CD4-positive, alpha-beta T cell treated with Interleukin-4 for 4 hours (primary cell): Measurements from ENCODE around the gene MARVELD1.
"Not testable (repeated sequence)": the region's sequence is repeated elsewhere in the genome, so short reads cannot be mapped to it uniquely, and the experiment has no call there.

Source experiments
- DNase-seq: peaks from one replicate; pipeline ENCODE4 v3.0.0-alpha.2; 2020

MARVELD1 gene

DNA sequence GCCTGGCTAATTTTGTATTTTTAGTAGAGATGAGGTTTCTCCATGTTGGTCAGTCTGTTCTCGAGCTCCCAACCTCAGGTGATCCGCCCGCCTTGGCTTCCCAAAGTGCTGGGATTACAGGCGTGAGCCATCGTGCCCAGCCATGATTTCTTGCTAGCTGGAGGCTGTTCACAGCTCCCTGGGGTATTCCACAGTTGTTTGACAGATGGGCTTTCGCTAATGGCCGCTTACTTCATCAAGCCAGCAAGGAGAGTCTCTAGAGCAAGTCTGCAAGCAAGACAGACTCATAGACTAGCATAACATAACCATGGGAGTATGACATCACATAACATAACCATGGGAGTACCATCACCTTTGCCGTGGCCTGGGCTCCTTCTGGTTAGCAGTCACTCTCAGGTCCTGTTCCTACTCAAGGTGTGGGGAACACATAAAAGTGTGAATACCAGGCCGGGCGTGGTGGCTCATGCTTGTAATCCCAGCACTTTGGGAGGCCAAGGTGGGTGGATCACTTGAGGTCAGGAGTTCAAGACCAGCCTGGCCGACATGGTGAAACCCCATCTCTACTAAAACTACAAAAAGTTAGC, 15.4 kb upstream of the MARVELD1 start:
- not testable (repeated sequence) for DNase-seq

DNA sequence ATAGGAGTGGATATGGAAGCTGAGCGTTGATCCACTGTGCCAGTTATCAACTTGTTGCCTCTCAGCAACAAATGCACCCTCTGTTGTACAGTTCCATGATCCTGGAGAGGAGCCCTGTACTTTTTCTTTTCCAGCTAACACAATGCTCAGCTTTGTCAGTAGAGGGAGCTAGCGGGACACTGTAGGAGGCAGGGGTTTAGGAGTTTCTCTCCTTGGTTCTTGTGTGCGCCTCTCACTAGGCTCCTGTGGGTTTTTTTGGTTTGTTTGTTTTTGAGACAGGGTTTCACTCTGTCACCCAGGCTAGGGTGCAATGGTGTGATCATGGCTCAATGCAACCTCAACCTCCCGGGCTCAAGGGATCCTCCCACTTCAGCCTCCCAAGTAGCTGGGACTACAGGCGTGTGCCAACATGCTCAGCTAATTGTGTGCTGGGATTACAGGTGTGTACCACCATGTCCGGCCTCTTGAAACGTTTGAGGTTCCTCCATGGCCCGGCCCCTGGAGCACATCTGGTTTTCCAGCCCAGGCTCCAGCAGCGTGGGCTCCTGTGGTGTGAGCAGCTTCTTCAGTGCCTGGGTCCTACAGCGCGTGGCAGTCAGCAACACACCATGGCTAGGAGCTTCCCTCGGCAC, 12.0 kb upstream of the MARVELD1 start:
- DNase-seq, result peak; percentile 67

DNA sequence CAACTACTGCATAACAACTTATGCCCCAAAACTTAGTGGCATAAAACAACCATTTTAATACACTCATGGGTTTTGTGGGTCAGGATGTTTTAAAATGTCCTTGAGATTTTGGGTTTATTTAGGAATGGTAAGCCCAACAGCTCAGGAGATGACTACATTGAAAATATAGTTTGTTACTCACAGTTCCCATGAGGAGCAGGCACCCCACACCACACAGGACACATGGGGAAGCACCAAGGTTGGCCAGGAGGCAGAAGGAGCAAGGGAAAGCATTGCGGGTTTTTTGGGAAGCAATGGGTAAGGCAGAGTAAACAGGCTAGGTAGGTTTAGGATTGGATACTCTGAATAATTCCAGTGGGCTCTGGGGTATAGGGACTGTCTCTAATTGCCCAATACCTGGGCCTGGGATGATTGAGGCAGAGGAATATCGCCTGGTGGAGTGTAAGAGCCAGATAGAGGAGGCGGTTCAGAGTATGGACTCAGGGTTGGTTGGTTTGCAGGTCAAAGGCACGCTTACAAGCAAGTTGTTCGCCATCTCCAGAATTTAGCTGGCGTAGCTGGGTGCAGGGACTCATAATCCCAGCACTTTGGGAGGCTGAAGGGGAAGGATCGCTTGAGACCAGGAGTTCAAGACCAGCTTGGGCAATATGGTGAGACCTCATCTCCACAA, 10.0 kb upstream of the MARVELD1 start:
- DNase-seq, result no peak

DNA sequence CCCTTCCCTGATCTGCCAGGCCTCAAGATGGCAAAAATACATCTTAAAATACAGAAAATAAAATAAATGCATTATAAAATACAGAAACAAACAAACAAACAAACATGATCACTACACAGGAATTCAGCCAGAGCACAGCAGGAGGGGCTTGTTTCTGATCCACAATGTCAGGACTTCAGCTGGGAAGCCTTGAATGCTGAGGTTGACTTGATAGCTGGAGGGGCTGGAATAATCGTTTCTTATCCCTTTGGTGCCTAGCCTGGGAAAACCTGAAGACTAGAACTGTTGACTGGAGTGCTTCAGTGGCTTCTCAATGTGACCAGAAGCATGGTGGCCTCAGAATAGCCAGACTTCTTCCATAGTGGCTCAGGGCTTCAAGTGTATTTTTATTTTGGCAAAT, 9.2 kb upstream of the MARVELD1 start:
- DNase-seq, result no peak

DNA sequence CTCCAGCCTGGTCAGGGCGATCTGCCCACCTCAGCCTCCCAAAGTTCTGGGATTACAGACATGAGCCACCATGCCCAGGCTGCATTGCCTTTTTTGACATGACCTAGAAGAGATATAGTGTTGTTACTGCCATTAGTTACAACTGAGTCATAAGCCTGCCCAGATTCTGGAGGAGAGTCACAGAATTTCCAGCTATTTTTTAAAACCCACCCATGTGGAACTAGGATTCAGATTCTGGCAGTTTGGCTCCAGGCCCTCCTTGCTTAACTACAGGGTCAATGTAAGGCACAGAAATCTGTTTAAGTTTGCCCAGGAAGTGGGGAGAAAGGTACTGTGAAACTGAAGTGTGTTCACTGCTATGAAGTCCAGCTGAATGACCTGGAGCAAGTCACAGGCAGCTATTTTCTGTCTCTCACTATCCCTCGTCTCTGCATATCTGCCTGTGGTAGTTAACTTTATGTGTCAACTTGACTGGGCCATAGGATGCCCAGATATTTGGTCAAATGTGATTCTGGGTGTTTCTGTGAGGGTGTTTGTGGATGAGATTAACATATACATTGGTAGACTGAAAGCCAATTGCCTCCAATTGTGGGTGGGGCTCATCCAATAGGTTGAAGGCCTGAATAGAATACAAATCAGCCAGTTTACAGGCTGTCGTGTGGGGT, 8.4 kb upstream of the MARVELD1 start:
- no peak for DNase-seq

DNA sequence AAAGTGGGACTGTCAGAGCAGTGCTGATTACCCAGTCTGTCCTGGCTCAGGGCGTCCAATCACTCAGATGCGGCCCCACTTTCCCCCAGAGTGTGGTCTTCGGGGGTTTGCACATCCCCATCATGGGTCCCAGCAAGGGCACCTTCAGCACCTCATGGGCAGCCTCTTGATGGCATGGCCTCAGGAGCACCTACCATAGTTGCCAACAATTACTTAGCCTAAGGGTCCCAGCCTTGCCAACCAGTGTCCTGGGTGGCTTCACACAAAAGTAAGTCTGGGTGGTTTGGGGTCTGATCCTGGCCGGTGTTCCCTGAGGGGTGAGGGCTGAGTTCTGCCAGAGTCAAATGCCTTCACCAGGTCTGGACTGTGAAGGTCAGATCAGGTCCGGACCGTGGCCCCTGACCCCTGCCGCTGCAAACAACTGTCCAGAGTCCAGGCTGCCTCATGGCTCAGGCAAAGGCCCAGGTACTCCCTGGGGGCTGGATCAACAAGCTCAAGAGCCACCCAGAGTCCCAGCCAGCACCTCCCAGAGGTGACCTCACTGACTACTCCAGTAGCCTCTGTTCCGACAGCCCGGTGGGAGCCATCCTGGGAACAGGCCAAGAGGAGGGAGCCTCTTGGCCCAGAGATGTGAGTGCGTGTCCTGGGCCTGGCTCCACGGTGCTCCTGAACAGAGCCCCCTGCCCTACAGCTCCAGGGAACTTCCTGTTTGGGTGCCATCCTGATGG, 6.2 kb upstream of the MARVELD1 start:
- no peak for DNase-seq

DNA sequence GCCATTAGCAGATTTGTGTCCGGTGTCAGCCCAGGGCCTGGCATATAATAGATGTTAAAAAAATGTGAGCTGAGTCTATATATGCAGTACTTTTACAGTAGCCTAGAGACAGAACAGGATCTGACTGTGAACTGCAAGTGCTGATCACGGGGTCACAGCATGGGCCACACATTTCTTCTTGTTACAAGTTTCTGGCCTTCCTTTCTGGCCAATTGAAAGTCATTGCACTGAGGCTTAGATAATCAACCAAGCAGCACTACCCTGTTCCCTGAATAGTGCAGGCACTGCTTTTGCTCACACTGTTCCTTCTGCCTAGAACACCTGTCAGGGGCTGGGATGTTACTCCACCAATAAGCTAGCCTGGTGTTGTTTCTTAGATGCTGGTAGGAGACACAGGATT, 5.4 kb upstream of the MARVELD1 start:
- no peak for DNase-seq

DNA sequence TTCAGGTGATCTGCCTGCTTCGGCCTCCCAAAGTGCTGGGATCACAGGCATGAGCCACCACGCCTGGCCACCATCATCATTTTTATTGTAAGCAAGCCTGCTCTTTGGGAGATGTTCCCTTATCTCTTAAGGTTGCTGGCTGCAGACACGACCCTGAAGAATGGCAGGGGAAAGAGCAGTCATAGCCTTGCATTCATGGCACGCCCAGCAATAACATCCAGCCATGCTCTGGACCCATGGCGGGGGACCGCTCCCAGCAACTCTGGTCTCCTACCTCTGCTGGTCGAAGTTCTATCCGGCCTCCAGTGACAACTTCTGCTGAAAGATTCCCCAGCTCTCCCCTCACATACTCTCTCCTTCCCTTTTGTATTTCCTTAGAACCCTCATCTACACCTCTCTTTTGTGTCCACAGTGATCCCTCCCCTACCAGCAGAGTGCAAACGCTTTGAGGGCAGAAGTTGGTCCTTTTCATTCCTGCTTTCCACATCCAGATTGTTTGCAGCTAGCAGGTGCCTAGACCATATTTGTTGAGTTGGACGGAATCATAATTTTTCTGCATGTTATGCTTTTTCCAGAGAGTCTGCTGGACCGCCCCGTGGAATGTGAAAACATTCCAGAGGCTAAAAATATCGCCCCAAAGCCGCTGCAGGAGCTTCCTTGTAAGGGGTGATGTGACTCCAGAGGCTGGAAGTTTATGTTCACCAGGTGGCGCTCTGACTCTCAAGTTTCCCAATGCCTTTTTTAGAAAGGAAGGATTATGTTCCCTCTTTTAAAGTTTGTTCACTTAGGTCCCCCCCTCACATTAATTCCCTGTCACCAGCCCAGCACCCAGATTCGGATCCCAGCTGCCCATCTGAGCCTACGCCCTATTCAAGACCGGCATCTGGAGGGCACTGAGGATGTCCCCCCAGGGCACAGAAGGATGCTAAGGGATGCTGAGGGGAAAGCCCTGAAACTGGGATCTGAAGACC, 4.3 kb upstream of the MARVELD1 start:
- DNase-seq, result peak; percentile 41

DNA sequence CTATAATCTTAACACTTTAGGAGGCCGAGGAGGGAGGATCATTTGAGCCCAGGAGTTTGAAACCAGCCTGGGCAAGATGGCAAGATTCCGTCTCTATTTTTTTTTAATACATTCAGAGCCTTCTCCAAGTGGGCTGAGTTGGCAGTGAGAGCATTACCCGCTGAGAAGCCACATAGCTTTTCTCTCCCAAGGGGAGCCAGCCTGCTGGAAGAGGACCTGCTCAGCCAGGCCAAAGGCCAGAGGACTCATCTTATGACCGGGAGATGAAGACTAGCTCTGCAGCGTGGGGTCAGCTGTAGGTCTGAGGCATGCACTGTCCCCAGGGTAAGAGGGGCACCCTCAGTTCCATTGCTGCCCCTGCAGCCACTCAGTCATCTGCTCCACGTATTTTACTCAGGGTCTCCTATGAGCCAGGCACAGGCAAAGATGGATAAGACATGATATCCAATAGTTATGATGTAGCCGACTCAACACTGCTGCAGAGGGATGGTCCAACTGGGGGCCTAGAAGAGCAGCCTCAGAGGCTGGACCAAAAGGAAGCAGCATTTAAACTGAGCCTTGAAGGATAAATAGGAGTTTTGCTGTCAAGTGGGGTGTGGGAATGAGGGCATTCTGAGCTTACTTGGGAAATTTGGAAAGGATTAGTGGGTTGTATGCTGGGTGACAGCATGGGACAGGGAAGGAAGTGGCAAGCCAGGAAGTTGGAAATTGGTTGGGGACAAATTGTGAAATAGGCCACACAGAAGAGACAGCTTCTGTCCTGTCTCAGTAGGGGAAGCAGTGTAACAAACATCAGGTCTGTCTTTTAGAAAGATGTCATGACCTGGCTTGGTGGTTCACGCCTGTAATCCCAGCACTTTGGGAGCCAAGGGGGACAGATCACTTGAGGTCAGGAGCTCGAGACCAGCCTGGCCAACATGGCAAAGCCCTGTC, 1.6 kb upstream of the MARVELD1 start:
- no peak for DNase-seq

DNA sequence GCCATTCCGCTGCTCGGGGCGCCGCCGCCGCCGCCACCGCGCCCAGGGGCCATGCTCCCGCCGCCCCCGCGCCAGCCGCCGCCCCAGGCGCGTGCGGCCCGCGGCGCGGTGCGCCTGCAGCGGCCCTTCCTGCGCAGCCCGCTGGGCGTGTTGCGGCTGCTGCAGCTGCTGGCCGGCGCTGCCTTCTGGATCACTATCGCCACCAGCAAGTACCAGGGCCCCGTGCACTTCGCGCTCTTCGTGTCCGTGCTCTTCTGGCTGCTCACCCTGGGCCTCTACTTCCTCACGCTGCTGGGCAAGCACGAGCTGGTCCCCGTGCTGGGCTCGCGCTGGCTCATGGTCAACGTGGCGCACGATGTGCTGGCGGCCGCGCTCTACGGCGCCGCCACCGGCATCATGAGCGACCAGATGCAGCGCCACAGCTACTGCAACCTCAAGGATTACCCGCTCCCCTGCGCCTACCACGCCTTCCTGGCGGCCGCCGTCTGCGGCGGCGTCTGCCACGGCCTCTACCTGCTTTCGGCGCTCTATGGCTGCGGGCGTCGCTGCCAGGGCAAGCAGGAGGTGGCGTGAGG, 383 bp downstream of the MARVELD1 start:
- DNase-seq, result peak; percentile 49

DNA sequence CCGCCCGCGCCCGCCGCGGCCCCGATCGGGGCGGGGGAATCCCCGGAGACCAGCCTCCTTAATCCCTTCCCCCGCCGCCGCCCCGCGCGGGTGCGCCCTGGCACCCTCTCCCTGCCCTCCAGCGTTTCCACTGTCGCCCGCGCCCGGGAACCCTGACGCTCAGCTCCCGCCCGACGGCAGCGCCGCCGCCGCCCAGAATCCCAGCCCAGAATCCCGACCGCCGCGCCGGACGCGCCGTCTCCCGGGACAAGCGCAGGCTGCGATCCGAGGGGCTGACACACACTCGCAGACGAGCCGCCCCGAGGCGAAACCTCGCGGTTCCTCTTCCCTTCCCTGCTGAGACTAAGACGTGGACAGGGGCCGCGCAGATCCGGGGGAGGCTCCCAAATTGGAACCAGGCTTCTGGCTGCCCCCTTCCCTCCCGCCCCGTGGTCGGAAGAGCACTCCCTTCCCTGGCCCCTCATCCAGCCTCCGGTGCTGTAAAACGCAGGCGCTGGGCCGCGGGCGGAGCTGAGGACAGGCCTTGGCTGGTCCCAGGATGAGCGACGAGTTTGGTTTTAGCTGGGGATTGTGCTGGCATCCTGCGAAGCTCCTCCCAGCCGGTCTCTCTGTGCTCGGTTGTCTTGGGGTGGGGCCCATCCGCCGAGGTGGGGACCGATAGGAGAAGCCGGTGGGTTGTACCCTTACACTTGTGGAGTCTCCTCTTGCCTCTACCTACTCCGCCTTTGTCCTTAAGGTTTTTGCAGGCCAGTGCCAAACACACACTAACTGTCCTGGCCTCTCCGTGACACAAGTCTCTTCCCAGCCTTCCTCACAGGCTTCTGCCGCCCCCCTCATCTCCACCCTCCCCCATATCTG, 1.1 kb downstream of the MARVELD1 start:
- no peak for DNase-seq

DNA sequence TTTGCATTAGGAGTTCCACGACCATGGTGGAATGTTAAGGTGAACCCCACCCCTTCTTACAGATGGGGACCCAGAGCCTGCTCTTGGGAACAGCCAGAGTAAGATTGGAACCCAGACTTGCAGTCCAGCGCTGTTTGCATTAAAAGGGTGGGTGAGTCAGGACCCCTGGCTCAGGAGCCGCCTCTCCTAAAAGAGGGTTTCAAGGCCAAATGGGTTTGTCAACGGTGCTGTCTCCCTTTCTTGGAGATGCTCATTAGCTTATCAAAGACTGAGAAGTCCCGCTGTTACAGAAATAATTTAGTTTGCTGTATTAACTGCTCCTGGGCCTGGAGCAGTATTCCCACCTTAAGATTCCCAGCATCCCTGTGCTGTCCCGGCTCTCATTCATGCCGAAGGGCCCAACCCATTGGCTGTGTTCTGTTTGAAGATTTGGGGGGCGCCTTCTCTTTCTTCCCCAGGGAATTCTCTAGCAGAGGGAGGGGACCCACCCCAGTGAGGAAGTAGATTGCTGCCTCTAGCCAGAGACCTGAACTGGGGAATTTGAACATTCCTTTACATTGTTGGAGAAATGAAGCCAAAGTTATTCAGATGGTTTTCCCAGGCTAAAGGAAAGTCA, 1.8 kb downstream of the MARVELD1 start:
- no peak for DNase-seq

DNA sequence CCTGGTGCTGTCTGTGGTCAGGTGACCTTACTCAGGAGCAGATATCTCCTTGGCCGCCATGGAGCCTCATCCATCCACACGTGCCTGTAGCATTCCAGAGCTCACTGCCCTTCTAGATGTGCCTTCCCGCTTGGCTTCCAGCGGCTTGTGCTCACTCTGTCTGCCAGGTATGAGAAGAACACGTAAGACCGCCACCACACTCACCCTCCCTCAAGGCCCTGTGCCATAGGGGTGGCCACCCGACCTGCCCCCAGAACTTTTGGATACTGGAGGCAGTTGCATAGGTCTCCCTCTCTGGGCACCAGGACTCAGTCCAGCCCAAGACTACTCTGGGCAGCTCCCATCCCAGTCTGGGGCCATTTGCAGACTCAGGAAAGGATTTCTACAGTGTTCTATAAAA, 4.1 kb downstream of the MARVELD1 start:
- DNase-seq, result no peak

DNA sequence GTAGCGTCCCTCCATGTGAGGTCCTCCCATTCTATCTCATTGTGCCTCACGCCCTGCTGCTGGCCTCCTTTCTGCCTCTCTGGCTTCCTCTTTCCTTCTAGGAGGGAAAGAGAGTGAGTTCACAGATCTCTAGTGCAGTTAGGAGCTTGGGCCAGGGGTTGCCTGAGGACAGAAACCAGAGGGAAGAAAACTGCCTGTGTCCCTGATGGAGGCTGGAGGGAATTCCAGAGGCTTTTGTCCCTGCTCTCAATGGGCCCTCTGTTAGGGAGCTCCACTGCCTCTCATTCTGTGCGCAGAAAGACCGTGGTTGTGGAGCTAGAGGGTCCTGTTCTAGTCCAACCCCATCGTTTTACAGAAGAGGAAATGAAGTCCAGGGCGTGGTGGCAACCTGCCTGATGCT, 4.6 kb downstream of the MARVELD1 start:
- no peak for DNase-seq

DNA sequence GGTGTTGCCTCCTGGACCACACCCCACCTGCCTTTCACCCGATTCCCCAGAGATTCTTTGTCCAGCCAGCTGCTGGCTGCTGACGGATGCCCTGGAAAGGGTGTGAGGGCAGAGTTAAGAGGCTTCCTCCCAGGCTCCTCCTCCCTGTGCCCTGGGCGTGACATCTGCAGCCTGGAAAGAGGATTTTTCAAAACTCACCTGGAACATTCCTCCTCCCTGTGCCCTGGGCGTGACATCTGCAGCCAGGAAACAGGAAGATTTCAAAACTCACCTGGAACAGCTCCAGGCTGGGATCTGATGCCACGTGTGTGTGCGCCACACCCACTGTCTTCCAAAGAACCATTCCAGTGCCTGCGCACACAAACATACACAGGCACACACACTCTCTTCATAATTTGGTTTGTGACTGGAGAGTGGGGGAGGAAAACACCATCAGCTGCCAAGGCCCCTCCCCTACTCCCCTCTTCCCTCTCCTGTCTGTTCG, 5.2 kb downstream of the MARVELD1 start:
- no peak for DNase-seq

DNA sequence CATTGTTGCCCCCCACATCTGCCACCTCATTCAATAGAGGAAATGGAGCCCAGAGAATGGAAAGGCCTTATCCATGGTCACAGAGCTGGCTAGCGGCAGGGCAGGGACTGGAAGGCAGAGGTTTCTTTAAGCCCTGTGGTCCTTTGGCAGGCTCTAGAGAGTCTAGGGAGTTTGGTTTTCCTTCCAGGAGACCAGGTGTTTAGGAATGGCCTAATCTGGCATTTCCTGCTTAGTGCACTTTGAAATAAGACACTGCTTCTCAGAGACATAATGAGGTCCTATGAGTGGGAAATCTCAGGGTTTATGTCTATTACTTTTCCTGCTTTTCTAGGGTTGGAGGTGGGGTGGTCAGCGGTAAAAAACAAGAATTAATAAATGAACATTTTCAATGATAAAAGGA, 6.1 kb downstream of the MARVELD1 start:
- DNase-seq, result no peak

DNA sequence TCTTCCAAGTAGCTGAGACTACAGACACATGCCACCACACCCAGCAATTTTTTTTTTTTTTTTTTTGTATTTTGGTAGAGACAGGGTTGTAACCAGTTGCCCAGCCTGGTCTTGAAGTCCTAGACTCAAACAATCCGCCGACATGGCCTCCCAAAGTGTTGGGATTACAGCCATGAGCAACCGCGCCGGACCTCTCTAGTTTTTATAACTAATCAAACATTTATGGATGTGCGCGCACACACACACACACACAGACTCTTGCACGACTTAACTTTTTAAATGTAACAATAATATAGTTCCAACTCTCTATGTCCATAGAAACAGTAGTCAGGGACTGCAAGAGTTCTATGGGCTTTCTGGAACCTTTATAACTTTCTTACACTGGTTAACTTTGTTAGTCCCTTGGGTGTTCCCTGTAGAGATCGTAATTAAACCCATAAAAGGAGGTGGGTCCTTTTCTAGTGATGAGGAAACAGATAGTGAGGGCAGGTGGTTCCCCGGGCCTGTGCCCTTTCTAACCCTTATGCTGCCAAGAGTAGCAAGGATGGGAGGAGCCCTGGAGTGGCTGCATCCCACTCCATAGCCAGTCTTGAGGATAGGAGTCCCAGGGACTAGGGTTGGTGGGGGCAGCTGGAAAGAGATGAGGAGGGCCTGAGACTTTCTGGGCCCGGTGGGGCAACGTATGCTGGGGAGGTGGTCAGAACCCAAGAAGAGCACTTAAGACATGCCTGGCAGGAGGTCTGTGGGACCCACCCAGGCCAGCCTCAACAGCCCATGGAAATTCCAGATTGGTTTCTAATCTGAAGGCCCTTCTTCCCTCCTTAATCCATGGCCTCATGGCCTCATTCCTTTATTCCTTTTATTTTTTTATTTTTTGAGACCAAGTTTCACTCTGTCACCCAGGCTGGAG, 8.6 kb downstream of the MARVELD1 start:
- DNase-seq, result no peak

DNA sequence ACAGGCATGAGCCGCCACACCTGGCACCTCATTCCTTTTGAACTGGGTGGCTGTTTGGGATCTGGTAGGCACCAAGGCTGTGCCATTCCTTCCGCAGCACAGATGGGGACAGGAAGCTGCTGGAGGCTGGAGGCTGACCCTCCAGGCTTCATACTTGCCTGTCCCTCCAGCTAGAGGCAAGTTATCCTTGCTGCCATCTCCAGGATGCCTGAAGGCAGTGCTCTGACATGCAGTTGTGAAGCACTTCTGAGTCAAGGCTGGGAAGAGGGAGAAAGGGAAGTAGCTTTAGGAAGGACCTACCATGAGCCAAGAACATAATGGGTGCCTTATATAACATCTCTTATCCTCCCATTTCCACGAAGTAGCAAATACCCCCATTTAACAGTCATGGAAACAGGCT, 9.5 kb downstream of the MARVELD1 start:
- DNase-seq, result no peak
